22Rv1 (cell line): Measurements from ENCODE around the gene SKA1.

Experiments
- H3K27ac ChIP-seq: fragments of 450-650 bp; 2 replicates; pipeline ENCODE4 v1.5.1; 2017
- ZFX ChIP-seq: fragments of 450-650 bp; IDR thresholded peaks from 2 replicates; pipeline ENCODE4 v1.6.1; 2017; ENCODE audit warnings: antibody characterized with exemption, borderline replicate concordance
- TF ChIP-seq, protein P1 (sequence below): fragments of 450-650 bp; IDR thresholded peaks from 2 replicates; pipeline ENCODE4 v1.5.1; 2017; ENCODE audit warnings: mild to moderate bottlenecking

The SKA1 gene

DNA sequence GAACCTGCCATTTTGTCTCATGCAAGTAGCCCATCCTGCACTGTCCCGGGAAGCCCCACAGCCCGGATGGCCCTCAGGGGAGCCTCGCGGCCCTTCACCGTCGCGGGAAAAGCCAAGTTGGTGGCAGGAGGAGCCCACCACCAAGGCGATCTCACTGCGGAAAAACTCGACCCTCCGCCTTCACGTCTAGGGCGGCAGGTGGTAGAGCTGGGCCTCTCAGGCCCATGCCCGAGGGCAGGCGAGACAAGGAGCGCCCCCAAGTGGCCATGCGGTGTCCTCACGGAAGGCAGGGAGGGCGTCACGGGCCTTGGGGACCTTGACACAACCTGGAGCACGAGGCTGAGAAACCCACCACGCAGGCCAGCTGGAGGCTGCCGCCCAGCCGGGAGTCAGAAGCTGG is 34.8 kb upstream of the SKA1 start:
- no peak overlapping the region for H3K27ac ChIP-seq
- TF ChIP-seq, protein P1, sequence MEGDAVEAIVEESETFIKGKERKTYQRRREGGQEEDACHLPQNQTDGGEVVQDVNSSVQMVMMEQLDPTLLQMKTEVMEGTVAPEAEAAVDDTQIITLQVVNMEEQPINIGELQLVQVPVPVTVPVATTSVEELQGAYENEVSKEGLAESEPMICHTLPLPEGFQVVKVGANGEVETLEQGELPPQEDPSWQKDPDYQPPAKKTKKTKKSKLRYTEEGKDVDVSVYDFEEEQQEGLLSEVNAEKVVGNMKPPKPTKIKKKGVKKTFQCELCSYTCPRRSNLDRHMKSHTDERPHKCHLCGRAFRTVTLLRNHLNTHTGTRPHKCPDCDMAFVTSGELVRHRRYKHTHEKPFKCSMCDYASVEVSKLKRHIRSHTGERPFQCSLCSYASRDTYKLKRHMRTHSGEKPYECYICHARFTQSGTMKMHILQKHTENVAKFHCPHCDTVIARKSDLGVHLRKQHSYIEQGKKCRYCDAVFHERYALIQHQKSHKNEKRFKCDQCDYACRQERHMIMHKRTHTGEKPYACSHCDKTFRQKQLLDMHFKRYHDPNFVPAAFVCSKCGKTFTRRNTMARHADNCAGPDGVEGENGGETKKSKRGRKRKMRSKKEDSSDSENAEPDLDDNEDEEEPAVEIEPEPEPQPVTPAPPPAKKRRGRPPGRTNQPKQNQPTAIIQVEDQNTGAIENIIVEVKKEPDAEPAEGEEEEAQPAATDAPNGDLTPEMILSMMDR: peak; percentile 28; the same call in 1 of the 2 replicates
- TF ChIP-seq ZFX: no peak

DNA sequence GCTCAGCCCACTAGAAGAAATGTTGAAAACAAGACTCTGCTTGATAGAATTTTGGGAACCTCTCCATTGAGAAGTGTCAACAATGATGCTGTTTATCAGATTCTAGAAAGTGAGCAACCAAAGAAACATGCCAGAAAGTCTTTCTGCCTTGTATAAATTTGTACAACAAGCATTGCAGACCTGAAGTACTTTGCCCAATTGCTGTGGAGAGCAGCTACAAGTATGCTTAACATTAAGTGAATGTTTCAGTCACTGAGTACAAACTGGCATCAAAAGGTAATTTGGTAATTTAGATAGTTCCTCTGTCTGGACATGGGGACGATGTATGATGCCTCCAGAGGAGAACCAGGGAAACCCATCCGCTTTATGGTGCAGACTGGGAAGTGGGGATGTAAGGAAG is 33.4 kb upstream of the SKA1 start:
- no peak for TF ChIP-seq ZFX
- TF ChIP-seq, protein P1: no peak
- H3K27ac ChIP-seq: no peak overlapping the region

GRCh38 chr18:50350699-50351098 is 24.1 kb upstream of the SKA1 start:
- no peak for TF ChIP-seq ZFX
- TF ChIP-seq, protein P1: no peak
- no peak overlapping the region for H3K27ac ChIP-seq

- TF ChIP-seq, protein P1: no peak
- H3K27ac ChIP-seq: no peak overlapping the region
Observed at GRCh38 chr18:50356036-50356945, 18.6 kb upstream of the SKA1 start.

GRCh38 chr18:50358844-50359243 is 16.0 kb upstream of the SKA1 start:
- H3K27ac ChIP-seq: no peak overlapping the region
- TF ChIP-seq, protein P1: no peak
- no peak for TF ChIP-seq ZFX

DNA sequence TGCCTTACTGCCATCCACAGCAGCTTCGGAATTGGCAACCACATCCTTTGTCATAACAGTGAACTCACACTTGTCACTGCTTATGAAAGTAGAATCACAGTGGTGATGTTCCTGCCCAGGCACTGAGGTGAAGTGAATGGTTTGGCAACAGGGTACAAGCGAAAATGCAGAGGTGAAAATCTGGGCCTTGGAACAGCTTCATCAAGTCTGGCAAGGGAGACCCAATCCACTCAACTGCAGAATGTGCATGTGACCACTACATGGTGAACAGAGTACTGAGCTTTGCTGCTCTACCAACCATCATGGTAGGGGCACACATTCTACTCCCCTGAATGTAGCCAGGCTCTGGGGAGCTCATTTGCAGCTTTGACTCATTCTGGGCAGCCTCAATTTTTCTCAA is 15.0 kb upstream of the SKA1 start:
- H3K27ac ChIP-seq: no peak overlapping the region
- TF ChIP-seq, protein P1: no peak
- no peak for TF ChIP-seq ZFX

DNA sequence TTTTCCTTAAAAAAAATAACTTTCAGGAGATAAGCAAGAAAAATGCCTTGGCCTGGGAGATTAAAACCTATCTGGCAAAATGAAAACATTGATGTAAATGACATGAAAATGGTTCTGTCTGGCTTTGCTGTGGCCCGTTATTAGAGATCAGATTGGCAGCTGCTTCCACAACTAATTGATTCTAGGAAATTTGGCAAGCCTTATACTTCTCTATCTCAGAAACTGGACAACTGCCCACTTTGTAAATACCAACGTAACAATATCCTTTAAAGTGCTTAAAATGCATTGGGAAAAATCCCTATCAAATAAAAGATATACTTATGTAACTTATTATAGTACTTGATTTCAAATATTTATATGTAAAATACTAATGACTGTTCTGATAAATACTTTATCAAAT is 14.2 kb upstream of the SKA1 start:
- no peak for TF ChIP-seq ZFX
- TF ChIP-seq, protein P1: no peak
- no peak overlapping the region for H3K27ac ChIP-seq
